WTC11 (cell line): ENCODE data around the gene GRIK2. TPM values are rescaled to one million over a fixed set of nuclear protein-coding genes. Genes with fewer than 3 reads are reported as not detected.

ENCODE experiments used
- ATAC-seq: fragments of 200-7000 bp; cut with Tn5 transposase; 2 replicates; pipeline ENCODE4 v1.10.0; 2021; ENCODE audit warnings: mild to moderate bottlenecking, moderate library complexity
- CTCF ChIA-PET: fragments of 300-600 bp; sonication (Branson Sonifier 250); formaldehyde crosslinking; loops from one replicate; lab custom pipeline; 2021; ENCODE audit warnings: antibody characterized with exemption; lab: Charles Lee
- POLR2A ChIA-PET: fragments of 350-600 bp; sonication (Branson Sonifier 250); formaldehyde crosslinking; loops from one replicate; lab custom pipeline; 2021; ENCODE audit warnings: antibody characterized with exemption; lab: Charles Lee
- DNase-seq: peaks from one replicate; pipeline ENCODE4 v3.0.0; 2021; ENCODE audit warnings: low spot score
- H3K27ac Mint-ChIP-seq: 2 replicates; pipeline ENCODE4 v1.8.0; 2021; ENCODE audit warnings: mixed read lengths
- H3K27me3 Mint-ChIP-seq: 2 replicates; pipeline ENCODE4 v1.8.0; 2021; ENCODE audit warnings: low read depth, mild to moderate bottlenecking, moderate library complexity, mixed read lengths
- H3K36me3 Mint-ChIP-seq: 2 replicates; pipeline ENCODE4 v1.8.0; 2021; ENCODE audit warnings: mixed read lengths
- H3K4me1 Mint-ChIP-seq: 2 replicates; pipeline ENCODE4 v1.8.0; 2022; ENCODE audit warnings: mixed read lengths
- H3K4me3 Mint-ChIP-seq: 2 replicates; pipeline ENCODE4 v1.8.0; 2021; ENCODE audit warnings: mild to moderate bottlenecking, moderate library complexity, mixed read lengths
- H3K9me3 Mint-ChIP-seq: 2 replicates; pipeline ENCODE4 v1.8.0; 2021; ENCODE audit warnings: mixed read lengths
- AR ChIP-seq: fragments of 250-450 bp; sonication (Bioruptor Pico); IDR thresholded peaks from 2 replicates; pipeline ENCODE4 v1.9.0; 2021; ENCODE audit warnings: mild to moderate bottlenecking
- CREB1 ChIP-seq: sonication (generic); formaldehyde crosslinking; IDR thresholded peaks from 2 replicates; pipeline ENCODE4 v1.8.0; 2023; ENCODE audit warnings: mild to moderate bottlenecking, missing genetic modification reagents
- ERG ChIP-seq: fragments of 250-450 bp; sonication (Bioruptor Pico); IDR thresholded peaks from 2 replicates; pipeline ENCODE4 v1.8.0; 2021; ENCODE audit warnings: mild to moderate bottlenecking
- ESRRA ChIP-seq: sonication (generic); formaldehyde crosslinking; IDR thresholded peaks from 2 replicates; pipeline ENCODE4 v1.8.1; 2022; ENCODE audit warnings: mild to moderate bottlenecking, missing genetic modification reagents, borderline replicate concordance
- FOXP4 ChIP-seq: sonication (generic); formaldehyde crosslinking; IDR thresholded peaks from 2 replicates; pipeline ENCODE4 v1.8.0; 2022; ENCODE audit warnings: mild to moderate bottlenecking, missing genetic modification reagents
- HMGA2 ChIP-seq: fragments of 250-450 bp; sonication (Bioruptor Pico); IDR thresholded peaks from 2 replicates; pipeline ENCODE4 v1.4.0; 2021; ENCODE audit warnings: mild to moderate bottlenecking, moderate library complexity
- JUN ChIP-seq: sonication (generic); formaldehyde crosslinking; IDR thresholded peaks from 2 replicates; pipeline ENCODE4 v1.8.0; 2023; ENCODE audit warnings: mild to moderate bottlenecking, missing genetic modification reagents
- NFE2L1 ChIP-seq: sonication (generic); formaldehyde crosslinking; IDR thresholded peaks from 2 replicates; pipeline ENCODE4 v1.8.1; 2023; ENCODE audit warnings: missing genetic modification reagents
- PREB ChIP-seq: sonication (generic); formaldehyde crosslinking; IDR thresholded peaks from 2 replicates; pipeline ENCODE4 v1.8.1; 2022; ENCODE audit warnings: mild to moderate bottlenecking, missing genetic modification reagents, moderate library complexity, borderline replicate concordance
- RORB ChIP-seq: fragments of 250-450 bp; sonication (Bioruptor Pico); IDR thresholded peaks from 2 replicates; pipeline ENCODE4 v1.9.0; 2021; ENCODE audit warnings: mild to moderate bottlenecking
- SMAD4 ChIP-seq: sonication (generic); formaldehyde crosslinking; IDR thresholded peaks from 2 replicates; pipeline ENCODE4 v1.8.0; 2022; ENCODE audit warnings: mild to moderate bottlenecking, missing genetic modification reagents
- SOX15 ChIP-seq: fragments of 250-450 bp; sonication (Bioruptor Pico); IDR thresholded peaks from 2 replicates; pipeline ENCODE4 v1.9.0; 2021; ENCODE audit warnings: mild to moderate bottlenecking
- SP1 ChIP-seq: sonication (generic); formaldehyde crosslinking; conservative IDR thresholded peaks from 2 replicates; pipeline ENCODE4 v1.8.1; 2022; ENCODE audit warnings: missing genetic modification reagents
- STAT6 ChIP-seq: sonication (generic); formaldehyde crosslinking; conservative IDR thresholded peaks from 2 replicates; pipeline ENCODE4 v1.8.1; 2023; ENCODE audit warnings: mild to moderate bottlenecking, low read depth, missing genetic modification reagents, moderate library complexity
- TCF7 ChIP-seq: sonication (generic); formaldehyde crosslinking; IDR thresholded peaks from 2 replicates; pipeline ENCODE4 v1.8.0; 2022; ENCODE audit warnings: mild to moderate bottlenecking, low read depth, missing genetic modification reagents, moderate library complexity
- TP53 ChIP-seq: sonication (generic); formaldehyde crosslinking; IDR thresholded peaks from 2 replicates; pipeline ENCODE4 v1.8.1; 2023; ENCODE audit warnings: mild to moderate bottlenecking, missing genetic modification reagents
- USF1 ChIP-seq: sonication (generic); formaldehyde crosslinking; IDR thresholded peaks from 2 replicates; pipeline ENCODE4 v1.8.0; 2022; ENCODE audit warnings: mild to moderate bottlenecking, missing genetic modification reagents
- USF2 ChIP-seq: sonication (generic); formaldehyde crosslinking; IDR thresholded peaks from 2 replicates; pipeline ENCODE4 v1.8.1; 2023; ENCODE audit warnings: mild to moderate bottlenecking, missing genetic modification reagents, moderate library complexity
- ZNF138 ChIP-seq: sonication (generic); formaldehyde crosslinking; conservative IDR thresholded peaks from 2 replicates; pipeline ENCODE4 v1.8.1; 2022; ENCODE audit warnings: mild to moderate bottlenecking, moderate library complexity, missing genetic modification reagents
- ZNF512 ChIP-seq: sonication (generic); formaldehyde crosslinking; IDR thresholded peaks from 2 replicates; pipeline ENCODE4 v1.8.1; 2022; ENCODE audit warnings: missing genetic modification reagents, borderline replicate concordance
- total RNA-seq: library from RNA; stranded (reverse); gene quantifications from 3 replicates; pipeline ENCODE4 v1.2.3, GENCODE V29; 2021

Gene GRIK2
- total RNA-seq, 1 experiment from 2014 or later = 2.7 TPM

GRCh38 chr6:101477436-101477835 is 83.9 kb downstream of the GRIK2 start:
- ChIA-PET CTCF (no interaction called here), POLR2A (no interaction called here)
- no peaks in the 10 kb centered on the region for H3K9me3 Mint-ChIP-seq
- H3K4me3 Mint-ChIP-seq = no peak overlapping the region
- H3K4me1 Mint-ChIP-seq = no peaks in the 10 kb centered on the region
- no peak overlapping the region for H3K27ac Mint-ChIP-seq
- no peaks in the 10 kb centered on the region for H3K27me3 Mint-ChIP-seq
- ATAC-seq = no peak
- TF ChIP-seq ZNF512 (CRISPR knock-in tag) (no peak), STAT6 (CRISPR knock-in tag) (no peak), SP1 (no peak), HMGA2 (CRISPR knock-in tag) (no peak), ZNF138 (no peak), TP53 (no peak), PREB (no peak), SMAD4 (CRISPR knock-in tag) (no peak), NFE2L1 (CRISPR knock-in tag) (no peak), RORB (CRISPR knock-in tag) (no peak), USF2 (CRISPR knock-in tag) (no peak), SOX15 (CRISPR knock-in tag) (no peak), ERG (CRISPR knock-in tag) (no peak), FOXP4 (no peak), JUN (CRISPR knock-in tag) (no peak), TCF7 (CRISPR knock-in tag) (no peak)
- no peak for DNase-seq
- no peaks in the 10 kb centered on the region for H3K36me3 Mint-ChIP-seq

GRCh38 chr6:101478891-101479290 is 85.4 kb downstream of the GRIK2 start:
- H3K9me3 Mint-ChIP-seq = no peaks in the 10 kb centered on the region
- H3K36me3 Mint-ChIP-seq = no peaks in the 10 kb centered on the region
- H3K4me3 Mint-ChIP-seq = no peak overlapping the region
- H3K27ac Mint-ChIP-seq = no peak overlapping the region
- ChIA-PET CTCF (no interaction called here), POLR2A (no interaction called here)
- DNase-seq (no peak), ATAC-seq (no peak)
- H3K27me3 Mint-ChIP-seq = no peaks in the 10 kb centered on the region
- H3K4me1 Mint-ChIP-seq = no peaks in the 10 kb centered on the region
- no peak for TF ChIP-seq AR (CRISPR knock-in tag)
- TF ChIP-seq SOX15 (CRISPR knock-in tag) = no peak
- TF ChIP-seq USF1 (CRISPR knock-in tag) = no peak
- TF ChIP-seq FOXP4 = no peak
- no peak for TF ChIP-seq CREB1 (CRISPR knock-in tag)
- no peak for TF ChIP-seq ESRRA (CRISPR knock-in tag)
